GM21423 (cell line): ENCODE results near the gene CYSLTR1.
"Not testable (repeated sequence)": the region's sequence is repeated elsewhere in the genome, so short reads cannot be mapped to it uniquely, and the experiment has no call there.

Experiments
- ATAC-seq: cut with Tn5 transposase; IDR thresholded peaks from one replicate; pipeline ENCODE4 v1.9.1; 2021; ENCODE audit warnings: mild to moderate bottlenecking, moderate library complexity; ENCODE audit not compliant: unreplicated experiment

Gene CYSLTR1

DNA sequence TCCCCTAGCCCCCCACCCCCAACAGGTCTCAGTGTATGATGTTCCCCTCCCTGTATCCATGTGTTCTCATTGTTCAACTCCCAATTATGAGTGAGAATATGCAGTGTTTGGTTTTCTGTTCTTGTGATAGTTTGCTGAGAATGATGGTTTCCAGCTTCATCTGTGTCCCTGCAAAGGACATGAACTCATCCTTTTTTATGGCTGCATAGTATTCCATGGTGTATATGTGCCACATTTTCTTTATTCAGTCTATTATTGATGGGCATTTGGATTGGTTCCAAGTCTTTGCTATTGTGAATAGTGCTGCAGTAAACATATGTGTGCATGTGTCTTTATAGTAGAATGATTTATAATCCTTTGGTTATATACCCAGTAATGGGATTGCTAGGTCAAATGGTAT lies 101.4 kb downstream of the CYSLTR1 start:
- ATAC-seq, result not testable (repeated sequence)
